HT-29 (cell line): ENCODE results near the gene SLIT2. TPM values are rescaled to one million over a fixed set of nuclear protein-coding genes. Genes with fewer than 3 reads are reported as not detected.

Experiments used
- DNase-seq: peaks from one replicate; pipeline ENCODE4 v3.0.0-alpha.2; 2015; ENCODE audit warnings: low spot score
- total RNA-seq: library from RNA; depleted of rRNA; stranded (reverse); fragments of >200 nt; shearing (Covaris generic); gene quantifications from 2 replicates; pipeline ENCODE4 v1.2.3, GENCODE V29; 2014

SLIT2 gene
- total RNA-seq, 1 experiment from 2014 or later, result not detected

DNA sequence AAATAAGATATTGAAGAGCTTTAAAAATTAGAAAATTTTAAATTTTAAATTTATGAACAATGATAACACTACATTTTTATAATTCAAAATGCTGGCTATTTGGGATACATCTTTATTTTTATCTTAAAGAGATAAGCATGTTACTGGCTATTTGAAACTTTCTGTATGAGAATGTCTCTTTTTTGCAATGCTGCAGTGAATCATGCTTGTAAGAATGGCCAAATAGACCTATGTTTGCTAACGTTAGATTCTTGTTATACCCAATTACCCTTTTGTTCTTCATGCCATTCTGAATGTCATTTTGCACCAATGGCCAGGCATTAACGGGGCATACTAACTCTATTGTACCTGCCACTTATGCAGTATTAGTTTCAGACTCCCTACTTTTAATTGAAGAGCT lies 49.5 kb downstream of the SLIT2 start:
- no peak for DNase-seq
